T47D (cell line): Measurements from ENCODE around the gene RUNX3.

ENCODE experiments used
- DNase-seq, 2 experiments: peaks; one replicate each; pipeline versions ENCODE4 v3.0.0 to v3.0.0-alpha.2; 2011 to 2012; ENCODE audit warnings: low read depth in 1 of 2, low spot score in 1 of 2
- JUND ChIP-seq: IDR thresholded peaks from 2 replicates; pipeline ENCODE4 v1.6.1; 2012; ENCODE audit warnings: low read depth
- in situ Hi-C: cut with HindIII; loops from 2 replicates; pipeline ENCODE4 v1.10.0; 2016; ENCODE audit warnings: low sequenced_read_pairs, low pct_unique_long_range_greater_than_20kb

RUNX3 gene

GRCh38 chr1:24873148-24873547 is 56.9 kb downstream of the RUNX3 start:
- no peak for TF ChIP-seq JUND
- no peak for DNase-seq
- in situ Hi-C loops = no loop called here

GRCh38 chr1:24872061-24872850 is 57.8 kb downstream of the RUNX3 start:
- no peak for TF ChIP-seq JUND
- in situ Hi-C loops = no loop called here
- no peak for DNase-seq

GRCh38 chr1:24871306-24871901 is 58.7 kb downstream of the RUNX3 start:
- in situ Hi-C loops = no loop called here
- DNase-seq = no peak
- TF ChIP-seq JUND = no peak

DNA sequence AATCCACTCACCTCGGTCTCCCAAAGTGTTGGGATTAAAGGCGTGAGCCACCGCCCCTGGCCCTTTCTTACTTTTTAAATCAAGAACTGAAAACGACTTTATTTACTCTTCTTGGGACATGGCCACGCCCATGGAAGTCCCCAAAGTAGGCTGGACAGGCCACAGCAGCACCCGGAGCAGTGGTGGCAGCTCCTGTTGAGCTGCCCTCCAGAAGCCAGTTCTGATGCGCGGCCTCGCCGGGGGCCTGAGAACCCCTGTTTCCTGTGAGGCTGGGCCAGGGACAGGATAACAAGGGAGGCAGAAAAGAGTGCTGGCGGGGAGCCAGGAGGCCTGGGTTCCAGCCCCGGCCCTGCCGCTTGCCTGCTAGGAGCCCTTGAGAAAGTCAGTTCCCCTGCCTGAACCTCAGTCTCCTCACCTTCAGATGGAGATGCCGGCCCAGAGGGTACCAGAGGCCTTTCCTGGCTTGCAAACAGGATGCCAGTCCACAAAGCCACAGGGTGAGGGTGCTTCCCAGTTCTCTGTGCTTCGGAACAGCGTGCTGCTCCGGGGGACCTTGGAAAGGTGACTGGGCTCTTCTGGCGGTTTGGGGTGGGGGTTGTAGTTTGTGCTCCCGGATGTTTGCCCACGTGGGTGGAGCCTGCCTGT is 59.4 kb downstream of the RUNX3 start:
- no peak for TF ChIP-seq JUND
- no peak for DNase-seq
- in situ Hi-C loops = no loop called here

DNA sequence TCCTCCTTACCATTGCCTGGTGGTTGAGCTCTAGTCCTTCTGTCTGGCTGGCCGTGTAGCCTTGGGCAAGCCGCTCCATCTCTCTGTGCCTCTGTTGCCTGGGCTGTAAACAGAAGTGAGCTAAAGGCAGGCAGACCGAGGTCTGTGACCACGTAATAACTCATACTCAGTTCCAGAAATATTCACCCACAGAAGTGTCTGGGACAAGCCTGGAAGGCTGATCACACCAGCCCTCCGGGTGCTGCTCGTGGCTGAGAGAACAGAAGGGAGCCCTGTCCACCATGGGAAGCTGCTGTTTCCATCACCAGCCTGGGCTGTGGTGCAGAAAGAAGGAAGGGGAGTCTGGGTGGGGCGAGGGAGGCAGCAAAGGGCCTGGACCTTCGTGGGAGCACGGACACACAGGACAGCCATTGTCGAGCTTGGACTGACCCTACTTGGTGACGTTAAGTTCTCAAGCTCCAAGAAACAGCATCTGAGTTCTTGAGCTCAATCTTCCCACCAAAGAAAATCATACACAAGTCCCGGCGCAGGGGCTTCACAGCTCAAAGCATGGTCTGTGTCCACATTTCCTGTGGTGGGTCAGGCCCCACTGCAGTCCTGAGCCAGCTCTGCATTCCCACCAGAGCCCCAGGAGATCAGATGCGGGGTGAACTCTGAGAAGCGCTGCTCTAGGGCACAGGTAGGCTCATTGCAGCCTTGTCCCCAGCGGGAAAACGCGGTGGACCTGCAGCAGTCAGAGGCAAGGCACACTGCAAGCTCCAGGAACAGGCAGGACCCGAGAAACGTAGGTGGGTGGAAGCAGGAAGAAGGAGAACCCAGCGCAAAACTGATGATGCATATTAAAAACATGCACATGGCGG is 61.8 kb downstream of the RUNX3 start:
- in situ Hi-C loops = no loop called here
- TF ChIP-seq JUND = no peak
- no peak for DNase-seq

DNA sequence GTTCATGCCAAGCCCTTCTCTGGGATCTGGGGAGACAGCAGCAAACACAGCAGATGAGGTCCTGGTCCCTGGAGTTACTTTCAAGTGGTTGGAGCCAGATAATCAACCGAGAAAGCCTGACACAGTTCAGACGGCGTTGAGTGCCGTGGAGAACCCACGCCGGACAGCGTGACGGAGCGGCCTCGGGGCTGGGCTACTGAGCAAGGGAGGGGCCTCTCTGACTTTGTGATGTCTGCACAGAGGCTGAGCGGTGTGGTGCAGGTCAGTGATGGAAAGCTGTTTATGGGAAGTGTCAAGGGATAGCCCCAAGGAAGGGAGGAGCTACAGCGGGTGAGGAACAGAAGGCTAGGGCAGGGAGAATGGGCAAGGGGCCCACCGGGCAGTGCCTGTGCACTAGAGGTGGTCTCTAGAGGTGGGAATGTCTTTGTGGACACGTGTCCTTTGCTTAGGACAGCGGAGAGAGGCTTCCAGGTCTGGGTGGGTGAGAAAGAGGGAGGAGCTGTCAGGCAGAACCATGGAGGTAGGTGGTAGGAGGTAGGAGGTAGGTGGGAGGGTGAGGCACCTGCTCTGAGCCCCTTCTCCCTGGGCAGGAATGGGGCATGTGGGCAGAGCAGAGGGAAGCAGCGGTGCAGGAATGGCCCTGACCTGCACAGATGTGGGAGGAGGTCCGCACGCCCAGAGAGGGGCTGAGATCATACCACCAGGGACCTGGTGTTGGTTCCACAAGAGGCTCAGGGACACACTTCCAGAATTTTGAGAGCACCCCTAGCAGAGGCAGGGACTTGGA is 62.8 kb downstream of the RUNX3 start:
- no peak for TF ChIP-seq JUND
- in situ Hi-C loops = no loop called here

DNA sequence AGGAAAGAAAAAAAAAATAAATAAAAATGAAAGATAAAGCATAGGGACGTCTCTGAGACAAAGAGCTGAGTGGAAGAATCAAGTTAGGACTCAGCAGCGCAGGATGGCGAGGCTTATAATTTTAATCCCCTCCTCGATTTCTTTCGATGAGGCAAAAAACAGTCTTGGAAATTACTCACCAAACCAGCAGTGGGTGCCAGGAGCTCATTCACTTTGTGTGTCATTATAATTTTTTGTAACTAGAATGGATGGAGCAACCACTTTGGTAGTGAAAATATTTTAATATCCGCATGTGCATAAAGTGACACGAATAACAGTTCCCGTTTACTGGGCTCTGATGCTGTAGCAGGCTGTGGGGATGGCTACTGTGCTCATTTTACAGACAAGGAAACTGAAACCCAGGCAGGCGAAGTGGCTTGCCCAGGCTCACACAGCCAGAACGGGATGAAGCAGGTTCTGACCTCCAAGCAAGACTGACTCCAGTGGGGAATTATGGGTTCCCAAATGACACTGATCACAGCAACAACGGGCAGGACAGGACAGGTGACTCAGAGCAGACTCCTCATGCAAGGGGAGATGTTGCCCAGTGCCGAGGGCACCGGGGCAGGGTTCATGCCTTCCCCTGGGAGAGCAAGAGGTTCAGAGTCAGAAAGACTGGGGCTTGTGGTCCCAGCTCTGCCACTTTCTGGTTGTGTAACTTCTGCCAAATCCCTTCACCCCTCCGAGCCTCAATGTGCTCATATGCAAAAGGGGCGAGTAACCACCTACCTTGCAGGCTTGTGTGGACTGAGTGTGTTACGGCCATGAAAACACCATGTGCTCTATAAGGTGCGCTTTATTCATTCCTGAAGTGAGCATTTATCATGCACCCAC is 63.6 kb downstream of the RUNX3 start:
- no peak for TF ChIP-seq JUND
- no peak for DNase-seq
- in situ Hi-C loops = no loop called here

More for the DNA sequence above, 62.8 kb downstream of the RUNX3 start:
- DNase-seq = no peak

DNA sequence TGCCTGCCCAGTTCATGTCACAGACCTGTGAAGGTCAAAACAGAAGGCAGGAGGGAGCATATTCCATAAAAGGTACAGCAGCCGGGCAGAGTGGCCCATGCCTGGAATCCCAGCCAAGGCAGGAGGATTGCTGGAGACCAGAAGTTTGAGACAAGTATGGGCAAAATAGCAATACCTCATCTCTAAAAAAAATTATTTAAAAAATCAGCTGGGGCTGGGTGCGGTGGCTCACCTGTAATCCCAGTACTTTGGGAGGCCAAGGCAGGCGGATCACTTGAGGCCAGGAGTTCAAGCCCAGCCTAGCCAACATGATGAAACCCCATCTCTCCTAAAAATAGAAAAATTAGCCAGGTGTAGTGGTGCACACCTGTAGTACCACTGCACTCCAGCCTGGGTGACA is 64.5 kb downstream of the RUNX3 start:
- DNase-seq = no peak

GRCh38 chr1:24865168-24865567 is 64.9 kb downstream of the RUNX3 start:
- no peak for DNase-seq
- no peak for TF ChIP-seq JUND
- in situ Hi-C loops = no loop called here

More for the DNA sequence above, 64.5 kb downstream of the RUNX3 start:
- no peak for TF ChIP-seq JUND
- in situ Hi-C loops = no loop called here

GRCh38 chr1:24864370-24864777 is 65.7 kb downstream of the RUNX3 start:
- TF ChIP-seq JUND = no peak
- in situ Hi-C loops = no loop called here
- DNase-seq = peak in 1 of 2 experiments; percentile 31
